ENCODE data around the gene MPHOSPH10.

- TF ChIP-seq CTCF (conservative IDR thresholded peaks at IDR 0.05; ENCODE audit: low read length) (no peak), EZH2phosphoT487 (IDR thresholded peaks at IDR 0.05; ENCODE audit: borderline replicate concordance) (no peak)
Measured at GRCh38 chr2:71130905-71131244, 441 bp downstream of the MPHOSPH10 start.
